ENCODE results near the gene FGF11. TPM values are rescaled to one million over a fixed set of nuclear protein-coding genes. Genes with fewer than 3 reads are reported as not detected.
A peak's percentile ranks its signal among the peaks of the same experiment; 100 is the strongest.

FGF11 gene
- polyA plus RNA-seq, 1 donor, result 6.1 TPM

GRCh38 chr17:7431231-7431630 is 8.1 kb upstream of the FGF11 start:
- DNase-seq, result no peak

GRCh38 chr17:7432296-7432695 is 7.0 kb upstream of the FGF11 start:
- no peak for DNase-seq

- no peak for DNase-seq
These were observed 3.4 kb upstream of the FGF11 start for GRCh38 chr17:7435676-7436555.

GRCh38 chr17:7436556-7437368 is 2.5 kb upstream of the FGF11 start:
- DNase-seq, result peak; percentile 79

- no peak for DNase-seq
These were observed 1.9 kb upstream of the FGF11 start for GRCh38 chr17:7437369-7437863.

- no peak for DNase-seq
These were observed 1.2 kb upstream of the FGF11 start for GRCh38 chr17:7437950-7438614.

GRCh38 chr17:7438656-7439460 is 454 bp upstream of the FGF11 start:
- DNase-seq, result no peak

GRCh38 chr17:7440113-7440833 is 961 bp downstream of the FGF11 start:
- no peak for DNase-seq

- DNase-seq, result no peak
These were observed 1.5 kb downstream of the FGF11 start for GRCh38 chr17:7440834-7441195.

- no peak for DNase-seq
These were observed 2.0 kb downstream of the FGF11 start for GRCh38 chr17:7441266-7441665.

- DNase-seq, result no peak
These were observed 2.8 kb downstream of the FGF11 start for GRCh38 chr17:7442142-7442541.

GRCh38 chr17:7443499-7444485 is 4.5 kb downstream of the FGF11 start:
- no peak for DNase-seq

GRCh38 chr17:7444682-7445618 is 5.6 kb downstream of the FGF11 start, which contains the start of gene CHRNB1:
Gene CHRNB1 (plus strand): TSS chr17:7445061. CDS start chr17:7445128, 67 bp downstream.
- no peak for DNase-seq

GRCh38 chr17:7445619-7445968 is 6.3 kb downstream of the FGF11 start:
- DNase-seq, result no peak

GRCh38 chr17:7448461-7448860 is 9.1 kb downstream of the FGF11 start:
- DNase-seq, result no peak

- DNase-seq, result no peak
These were observed 20.7 kb downstream of the FGF11 start for GRCh38 chr17:7459961-7460545.

GRCh38 chr17:7460850-7461660 is 21.7 kb downstream of the FGF11 start:
- DNase-seq, result no peak

Data from left kidney (tissue), 2 donors.